Epithelial cell of umbilical artery (primary cell): ENCODE results near the gene OSTF1. TPM values are rescaled to one million over a fixed set of nuclear protein-coding genes. Genes with fewer than 3 reads are reported as not detected.

Experiments
- total RNA-seq: library from RNA; depleted of rRNA; stranded (reverse); fragments of >200 nt; gene quantifications from 2 replicates; pipeline ENCODE4 v1.2.3, GENCODE V29; 2014

OSTF1 gene
- total RNA-seq, result 90.6 and 112 TPM in 2 replicates

GRCh38 chr9:75087824-75088645, at the start of gene OSTF1, which contains the start of gene NMRK1:
Gene OSTF1, plus strand, starts transcription at chr9:75088514. Its CDS starts 179 bp downstream, at chr9:75088693.
Gene NMRK1, minus strand, starts transcription at chr9:75088155. Its CDS starts 5,040 bp downstream, at chr9:75083115.

Other genes with a start within 250 kb of the OSTF1 start
- under 0.01 TPM in 2 replicates for gene TRPM6, start 200.6 kb upstream of the OSTF1 start, total RNA-seq
- 4.2 and 9.1 TPM in 2 replicates for gene C9orf40, start 135.6 kb upstream of the OSTF1 start, total RNA-seq
- gene CARNMT1, start 60.2 kb upstream of the OSTF1 start, total RNA-seq, result 31.2 and 43.6 TPM in 2 replicates
- gene NMRK1, start 359 bp upstream of the OSTF1 start, total RNA-seq, result 29.5 and 31.8 TPM in 2 replicates